ENCODE data around the gene DPP6. TPM values are rescaled to one million over a fixed set of nuclear protein-coding genes. Genes with fewer than 3 reads are reported as not detected.

DPP6 gene
- polyA plus RNA-seq, 1 donor (not counting 4 experiments of a cell fraction or from before 2014, with no cell fraction given): not detected

DNA sequence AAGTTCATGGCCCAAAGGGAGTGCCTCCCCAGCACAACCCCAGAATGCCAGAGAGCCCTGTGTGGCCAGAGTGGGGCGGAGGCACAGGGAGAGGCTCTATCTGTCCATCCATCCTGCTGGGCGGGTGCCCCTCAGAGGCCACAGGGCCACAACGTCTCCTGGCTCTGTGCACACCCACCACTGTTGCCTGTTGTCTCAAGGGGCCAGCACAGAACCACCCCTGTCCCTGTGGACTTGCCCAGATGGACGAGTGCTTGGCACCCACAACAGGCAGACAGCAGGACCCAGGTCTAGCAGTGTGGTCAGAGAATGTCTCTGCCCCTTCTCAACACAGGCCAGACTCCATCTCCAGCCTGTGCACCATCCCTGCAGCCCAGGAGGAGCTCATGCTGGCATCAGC is 857.9 kb downstream of the DPP6 start:
- no peak overlapping the region for H3K9ac ChIP-seq (ENCODE audit: control insufficient read depth, extremely low read depth, insufficient read depth, low read length)
- H4K20me1 ChIP-seq (ENCODE audit: control insufficient read depth, extremely low read depth, insufficient read depth, low read length): no peaks in the 10 kb centered on the region
- no peak for TF ChIP-seq CTCF (optimal IDR thresholded peaks at IDR 0.05 in 1 of 3, IDR thresholded peaks at IDR 0.05 in 1 of 3, conservative IDR thresholded peaks at IDR 0.05 in 1 of 3; ENCODE audit: extremely low read depth in 1 of 3, insufficient read depth in 2 of 3, low read length in 3 of 3)
- TF ChIP-seq EZH2 (IDR thresholded peaks at IDR 0.05; ENCODE audit: low read length): no peak
- no peak overlapping the region for H3K4me2 ChIP-seq (ENCODE audit: control insufficient read depth, extremely low read depth, insufficient read depth, low read depth, low read length)
- no peak overlapping the region for H2AFZ ChIP-seq (ENCODE audit: control insufficient read depth, low read length)
- H3K4me3 ChIP-seq (ENCODE audit: control insufficient read depth in 2 of 3, extremely low read depth in 1 of 3, insufficient read depth in 2 of 3, low read depth in 1 of 3, low read length in 3 of 3): no peak overlapping the region
- no peaks in the 10 kb centered on the region for H3K4me1 ChIP-seq (ENCODE audit: control insufficient read depth, extremely low read depth, insufficient read depth, low read length)
- no peaks in the 10 kb centered on the region for H3K36me3 ChIP-seq (ENCODE audit: control insufficient read depth in 2 of 2, extremely low read depth in 1 of 2, insufficient read depth in 2 of 2, low read length in 2 of 2)
- FAIRE-seq: no peak
- H3K27me3 ChIP-seq (ENCODE audit: control insufficient read depth, extremely low read depth, insufficient read depth, low read length): peaks cover 13% of the 10 kb centered on the region
- H3K79me2 ChIP-seq (ENCODE audit: control insufficient read depth, insufficient read depth, low read length): no peaks in the 10 kb centered on the region
- H3K9me3 ChIP-seq (ENCODE audit: control insufficient read depth, low read depth, low read length): peaks cover 2% of the 10 kb centered on the region
- no peaks in the 10 kb centered on the region for H3K9me1 ChIP-seq (ENCODE audit: control insufficient read depth, extremely low read depth, insufficient read depth, low read length)
- no peak overlapping the region for H3K27ac ChIP-seq (ENCODE audit: control insufficient read depth, insufficient read depth, low read length)
- no peak for DNase-seq (ENCODE audit: low read depth, low spot score)
- dilution Hi-C loops (cut with MboI; ENCODE audit: extremely low pct_ligation_motif_present, low sequenced_read_pairs): no loop called here

DNA sequence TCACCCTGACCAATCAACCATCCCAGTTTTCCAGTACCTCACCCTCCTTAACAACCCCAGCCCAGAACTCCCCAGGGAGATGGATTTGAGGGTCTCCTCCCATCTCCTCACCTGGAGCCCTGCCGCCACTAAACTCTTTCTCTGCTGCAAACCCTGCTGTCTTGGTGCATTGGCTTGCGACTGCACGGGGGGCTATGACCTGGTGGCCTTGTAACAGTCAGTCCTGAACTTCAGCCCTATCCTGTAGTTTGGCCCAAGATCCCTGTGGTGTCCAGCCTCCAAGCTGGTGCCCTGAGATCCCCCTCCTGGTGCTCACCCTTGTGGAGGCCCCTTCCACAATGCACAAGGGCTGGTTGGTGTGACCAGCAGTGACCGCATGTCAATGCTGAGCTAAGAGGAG is 858.8 kb downstream of the DPP6 start:
- TF ChIP-seq CTCF (optimal IDR thresholded peaks at IDR 0.05 in 1 of 3, IDR thresholded peaks at IDR 0.05 in 1 of 3, conservative IDR thresholded peaks at IDR 0.05 in 1 of 3; ENCODE audit: extremely low read depth in 1 of 3, insufficient read depth in 2 of 3, low read length in 3 of 3) (no peak), EZH2 (IDR thresholded peaks at IDR 0.05; ENCODE audit: low read length) (no peak)
- no peaks in the 10 kb centered on the region for H3K4me1 ChIP-seq (ENCODE audit: control insufficient read depth, extremely low read depth, insufficient read depth, low read length)
- H3K9ac ChIP-seq (ENCODE audit: control insufficient read depth, extremely low read depth, insufficient read depth, low read length): no peak overlapping the region
- no peak overlapping the region for H3K4me3 ChIP-seq (ENCODE audit: control insufficient read depth in 2 of 3, extremely low read depth in 1 of 3, insufficient read depth in 2 of 3, low read depth in 1 of 3, low read length in 3 of 3)
- no peaks in the 10 kb centered on the region for H3K9me1 ChIP-seq (ENCODE audit: control insufficient read depth, extremely low read depth, insufficient read depth, low read length)
- FAIRE-seq: no peak
- no peaks in the 10 kb centered on the region for H3K79me2 ChIP-seq (ENCODE audit: control insufficient read depth, insufficient read depth, low read length)
- H3K27me3 ChIP-seq (ENCODE audit: control insufficient read depth, extremely low read depth, insufficient read depth, low read length): peaks cover 15% of the 10 kb centered on the region
- H3K9me3 ChIP-seq (ENCODE audit: control insufficient read depth, low read depth, low read length): peaks cover 2% of the 10 kb centered on the region
- no peak overlapping the region for H3K27ac ChIP-seq (ENCODE audit: control insufficient read depth, insufficient read depth, low read length)
- H2AFZ ChIP-seq (ENCODE audit: control insufficient read depth, low read length): no peak overlapping the region
- no peaks in the 10 kb centered on the region for H4K20me1 ChIP-seq (ENCODE audit: control insufficient read depth, extremely low read depth, insufficient read depth, low read length)
- H3K36me3 ChIP-seq (ENCODE audit: control insufficient read depth in 2 of 2, extremely low read depth in 1 of 2, insufficient read depth in 2 of 2, low read length in 2 of 2): no peaks in the 10 kb centered on the region
- H3K4me2 ChIP-seq (ENCODE audit: control insufficient read depth, extremely low read depth, insufficient read depth, low read depth, low read length): no peak overlapping the region
- no peak for DNase-seq (ENCODE audit: low read depth, low spot score)
- dilution Hi-C loops (cut with MboI; ENCODE audit: extremely low pct_ligation_motif_present, low sequenced_read_pairs): no loop called here

Measured in keratinocyte (primary cell).